ENCODE data around the gene HIPK2.

DNA sequence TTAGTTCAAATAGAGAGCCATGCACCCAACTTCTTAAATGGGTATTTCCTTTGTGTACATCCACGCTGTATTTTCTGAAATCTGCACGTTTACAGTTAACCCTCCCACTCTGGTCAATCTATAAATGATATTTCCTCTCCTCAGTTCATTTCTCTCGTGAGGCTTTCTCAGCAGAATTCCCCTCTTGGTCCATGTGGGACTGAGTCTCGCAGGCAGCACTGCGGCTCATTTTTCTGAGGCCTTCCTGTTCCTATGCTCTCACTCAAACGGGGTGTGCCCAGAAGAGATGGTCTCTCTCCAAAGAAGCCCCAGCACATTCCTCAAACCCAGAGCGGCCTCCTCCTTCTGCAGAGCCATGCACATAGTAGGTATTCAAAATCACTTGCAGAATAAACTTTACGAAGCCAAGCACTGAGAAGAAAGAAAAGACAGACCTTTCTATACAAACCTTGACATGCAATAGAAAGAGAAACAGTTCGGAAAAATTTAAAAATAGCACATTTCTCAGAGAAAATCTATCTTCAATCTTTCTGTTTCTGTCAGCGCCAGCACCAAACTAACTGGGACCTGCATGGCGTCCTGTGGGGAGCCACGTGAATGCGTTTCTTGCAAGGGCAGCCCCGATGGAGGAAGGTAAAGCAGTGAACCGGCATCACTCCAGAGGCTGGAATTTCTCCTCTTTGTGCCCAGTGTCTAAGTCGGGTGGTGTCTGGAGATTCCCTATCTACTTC, 77.1 kb downstream of the HIPK2 start:
- TF ChIP-seq, protein P1, sequence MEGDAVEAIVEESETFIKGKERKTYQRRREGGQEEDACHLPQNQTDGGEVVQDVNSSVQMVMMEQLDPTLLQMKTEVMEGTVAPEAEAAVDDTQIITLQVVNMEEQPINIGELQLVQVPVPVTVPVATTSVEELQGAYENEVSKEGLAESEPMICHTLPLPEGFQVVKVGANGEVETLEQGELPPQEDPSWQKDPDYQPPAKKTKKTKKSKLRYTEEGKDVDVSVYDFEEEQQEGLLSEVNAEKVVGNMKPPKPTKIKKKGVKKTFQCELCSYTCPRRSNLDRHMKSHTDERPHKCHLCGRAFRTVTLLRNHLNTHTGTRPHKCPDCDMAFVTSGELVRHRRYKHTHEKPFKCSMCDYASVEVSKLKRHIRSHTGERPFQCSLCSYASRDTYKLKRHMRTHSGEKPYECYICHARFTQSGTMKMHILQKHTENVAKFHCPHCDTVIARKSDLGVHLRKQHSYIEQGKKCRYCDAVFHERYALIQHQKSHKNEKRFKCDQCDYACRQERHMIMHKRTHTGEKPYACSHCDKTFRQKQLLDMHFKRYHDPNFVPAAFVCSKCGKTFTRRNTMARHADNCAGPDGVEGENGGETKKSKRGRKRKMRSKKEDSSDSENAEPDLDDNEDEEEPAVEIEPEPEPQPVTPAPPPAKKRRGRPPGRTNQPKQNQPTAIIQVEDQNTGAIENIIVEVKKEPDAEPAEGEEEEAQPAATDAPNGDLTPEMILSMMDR (conservative IDR thresholded peaks at IDR 0.05) = no peak
- TF ChIP-seq ZFX (IDR thresholded peaks at IDR 0.05) = no peak
